GOT3 (cell line): ENCODE data around the gene ELMO2.
"Not testable (repeated sequence)": the region's sequence is repeated elsewhere in the genome, so short reads cannot be mapped to it uniquely, and the experiment has no call there.

ENCODE experiments used
- DNase-seq: peaks from one replicate; lab custom pipeline; 2025; ENCODE audit warnings: mixed read lengths; lab: John Stamatoyannopoulos, UW

ELMO2 gene

DNA sequence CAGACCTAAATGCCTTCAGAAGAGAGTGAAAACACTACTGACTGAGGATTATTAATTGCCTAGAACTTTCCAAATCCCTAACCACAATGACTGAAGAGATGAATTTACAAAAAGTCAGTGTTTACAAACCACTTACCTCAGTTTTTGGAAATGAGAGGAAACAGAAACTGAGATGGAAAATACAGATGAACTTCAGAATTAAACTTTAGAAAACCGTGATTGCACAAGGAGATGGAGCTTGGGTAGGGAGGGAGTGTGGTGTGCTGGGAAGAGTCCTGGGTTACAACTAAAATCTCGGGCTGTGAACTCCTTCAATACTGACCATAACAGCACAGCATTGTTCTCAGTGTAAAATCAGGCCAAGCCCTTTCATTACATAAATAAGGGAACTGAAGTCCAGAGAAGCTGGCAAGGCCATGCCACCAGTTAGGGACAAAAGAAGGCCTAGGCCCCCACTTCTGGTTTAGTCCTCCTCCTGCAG is 4.0 kb downstream of the ELMO2 start:
- DNase-seq: no peak

DNA sequence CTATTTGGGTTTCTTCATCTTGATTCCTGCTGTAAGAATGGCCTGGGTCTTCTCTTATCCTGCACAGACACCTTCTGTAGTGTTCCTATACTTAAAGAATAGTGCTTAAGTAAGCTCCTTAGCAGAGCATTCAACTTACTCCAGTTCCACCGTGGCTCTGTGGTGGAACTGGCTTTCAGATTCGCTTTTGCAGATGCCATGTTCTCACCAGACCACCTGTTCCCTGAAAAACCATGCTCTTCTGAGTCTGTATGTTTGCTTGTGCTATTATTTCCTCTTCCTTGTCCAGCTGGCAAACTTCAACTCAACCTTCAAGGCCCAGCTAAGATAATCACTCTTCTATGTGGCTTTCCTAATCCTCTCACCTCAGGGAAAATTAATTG is 4.9 kb downstream of the ELMO2 start:
- DNase-seq: no peak

DNA sequence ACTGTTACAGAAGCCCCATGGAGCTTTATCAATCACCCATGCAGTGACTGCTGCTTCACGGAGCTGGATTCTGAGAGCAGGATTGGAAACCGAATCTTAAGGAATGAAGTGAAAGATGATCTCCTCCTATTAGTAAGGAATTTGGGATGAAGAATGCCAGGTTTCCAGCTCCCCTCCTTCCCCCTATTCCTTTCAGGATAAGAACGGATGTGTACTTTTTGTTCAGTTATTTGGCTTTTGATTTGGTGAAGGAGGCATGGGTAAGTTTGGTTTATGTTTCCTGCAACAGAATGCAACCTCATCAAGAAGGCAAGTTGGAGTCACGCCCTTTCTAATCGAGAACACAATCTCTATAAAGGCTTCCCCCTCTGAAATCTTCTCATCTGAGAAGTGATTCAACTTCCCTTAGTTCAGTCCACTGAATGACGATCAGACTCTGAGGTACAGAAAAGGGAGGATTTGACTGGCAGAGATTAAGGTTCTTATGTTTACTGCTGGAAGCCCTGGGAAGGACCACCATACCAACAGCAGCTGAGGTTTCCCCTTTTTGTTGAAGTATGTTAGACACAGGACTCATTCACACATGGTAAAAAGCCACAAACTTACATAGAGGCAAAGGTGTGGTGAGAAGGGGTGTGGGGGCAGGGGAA is 5.5 kb downstream of the ELMO2 start:
- DNase-seq: no peak

DNA sequence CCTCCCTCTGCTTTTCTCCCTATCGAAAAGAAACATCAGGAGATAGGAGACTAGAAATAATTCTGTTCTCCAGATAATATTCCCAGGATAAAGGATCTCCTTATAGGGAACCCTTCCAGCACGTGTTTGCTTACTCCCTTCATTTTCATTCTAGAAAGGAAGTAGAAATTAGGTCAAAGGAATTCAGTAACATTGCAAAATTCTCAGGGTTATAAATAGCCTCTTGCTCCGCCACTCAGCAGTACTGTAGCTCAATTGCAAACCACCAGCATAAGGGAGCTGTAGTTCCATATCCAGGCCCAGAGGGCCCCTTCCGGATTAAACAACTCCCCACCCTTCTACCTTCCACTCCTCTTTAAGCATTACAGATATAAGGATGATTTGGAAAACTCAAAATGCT is 6.2 kb downstream of the ELMO2 start:
- no peak for DNase-seq

DNA sequence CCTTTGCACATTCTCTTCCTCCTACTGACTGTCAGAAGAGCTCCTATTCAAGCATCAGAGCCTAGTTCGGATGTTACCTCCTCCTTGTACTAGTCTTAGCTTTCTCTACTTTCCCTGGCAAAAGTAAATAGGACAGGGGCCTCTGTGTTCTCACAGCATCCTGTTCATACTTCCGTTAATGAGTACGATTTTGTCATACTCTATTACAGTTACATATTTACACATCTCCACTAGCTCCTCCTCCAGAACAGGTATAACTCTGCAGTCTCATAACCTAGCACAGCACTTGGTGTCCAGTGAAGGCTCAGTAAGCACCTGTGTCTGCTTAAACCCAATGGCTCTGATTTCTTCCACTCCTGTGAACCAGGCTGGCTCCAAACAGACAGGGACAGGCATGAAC is 7.0 kb downstream of the ELMO2 start:
- DNase-seq: no peak

DNA sequence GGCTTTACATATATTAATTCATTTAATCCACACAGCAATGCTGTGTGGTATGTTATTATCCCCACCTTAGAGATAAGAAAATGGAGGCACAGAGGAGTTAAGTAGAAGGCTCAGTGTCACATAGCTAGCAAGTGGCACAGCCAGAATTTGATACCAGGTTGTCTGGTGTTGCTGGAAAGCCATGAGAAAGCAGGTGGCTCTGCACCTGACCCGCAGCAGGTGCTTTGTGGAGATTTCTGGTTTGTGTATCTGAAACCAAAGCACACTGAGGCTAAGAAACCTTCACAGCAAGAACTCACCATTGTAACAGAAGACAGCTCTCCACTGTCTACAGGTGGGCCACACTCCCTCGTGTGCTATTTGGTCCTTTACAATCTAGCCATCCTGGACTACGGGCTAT is 7.5 kb downstream of the ELMO2 start:
- no peak for DNase-seq

DNA sequence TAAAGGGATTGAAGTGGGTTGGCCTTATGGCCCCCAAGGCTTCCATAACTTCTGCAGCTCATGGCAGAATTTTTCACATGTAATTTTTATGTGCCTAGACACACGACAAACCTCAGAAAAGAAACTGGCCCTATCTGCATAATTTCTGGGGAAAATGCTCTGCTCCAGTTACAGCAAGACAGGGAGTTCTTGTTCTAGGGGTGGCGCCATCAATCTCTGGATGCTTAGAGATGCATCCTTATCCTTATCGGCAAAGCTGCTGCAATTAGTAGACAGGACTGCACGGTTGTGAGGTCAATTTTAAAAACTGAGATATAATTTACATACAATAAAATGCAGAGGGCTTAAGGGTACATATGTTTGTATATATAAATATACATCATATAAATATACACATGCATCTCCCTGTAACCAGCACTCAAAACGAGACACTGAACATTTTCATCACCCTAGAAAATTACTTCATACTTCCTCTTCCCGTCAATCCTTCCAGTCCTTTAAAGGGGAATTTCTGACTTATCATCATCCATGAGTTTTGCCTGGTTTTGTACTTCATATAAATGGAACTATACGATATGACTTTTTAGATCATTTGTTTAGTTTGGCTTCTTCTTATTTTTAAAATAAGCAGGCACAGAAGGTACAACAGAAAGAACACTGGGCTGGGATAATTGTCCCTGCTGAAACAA is 10.2 kb downstream of the ELMO2 start:
- no peak for DNase-seq

DNA sequence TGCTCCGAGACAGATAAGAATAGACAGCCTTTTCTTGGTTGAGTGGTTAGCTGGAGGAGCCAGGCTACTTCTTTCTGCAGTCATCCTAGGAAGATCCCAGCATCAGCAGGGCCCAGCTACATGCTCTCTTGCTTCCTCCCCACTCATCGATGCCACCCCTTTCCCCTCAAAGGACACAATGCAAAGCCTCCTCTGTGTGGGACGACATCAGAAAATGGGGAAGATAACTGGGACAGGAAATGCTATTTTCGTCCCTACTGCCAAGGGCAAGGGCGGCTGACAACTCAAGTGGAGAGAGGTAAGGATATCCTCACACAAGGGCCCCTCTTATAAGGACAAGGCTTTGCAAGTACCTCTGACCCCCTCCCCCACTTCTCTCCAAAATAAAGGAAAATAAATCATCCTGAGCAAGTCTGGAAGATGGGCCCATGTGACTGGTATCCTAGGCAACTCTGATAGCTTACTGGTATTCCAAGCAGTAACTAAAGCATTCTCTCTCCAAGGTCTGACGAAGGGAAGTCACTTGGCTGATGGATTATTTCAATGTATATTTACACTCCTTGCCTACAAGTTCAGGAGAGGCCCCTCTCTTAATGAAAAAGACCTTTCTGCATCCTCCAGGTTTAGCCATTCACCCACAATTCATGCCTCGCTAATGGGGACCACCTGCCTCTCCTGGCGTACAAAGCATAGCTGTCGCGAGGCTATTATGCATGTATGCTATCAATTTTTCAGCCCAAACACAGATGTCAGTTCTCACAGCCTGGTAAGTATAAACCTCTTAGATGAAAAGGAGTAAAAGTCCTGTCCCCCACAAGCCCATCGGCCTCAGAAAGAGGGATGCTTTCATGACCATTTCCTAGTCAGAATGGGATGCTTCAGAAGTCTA is 11.3 kb downstream of the ELMO2 start:
- DNase-seq: no peak

DNA sequence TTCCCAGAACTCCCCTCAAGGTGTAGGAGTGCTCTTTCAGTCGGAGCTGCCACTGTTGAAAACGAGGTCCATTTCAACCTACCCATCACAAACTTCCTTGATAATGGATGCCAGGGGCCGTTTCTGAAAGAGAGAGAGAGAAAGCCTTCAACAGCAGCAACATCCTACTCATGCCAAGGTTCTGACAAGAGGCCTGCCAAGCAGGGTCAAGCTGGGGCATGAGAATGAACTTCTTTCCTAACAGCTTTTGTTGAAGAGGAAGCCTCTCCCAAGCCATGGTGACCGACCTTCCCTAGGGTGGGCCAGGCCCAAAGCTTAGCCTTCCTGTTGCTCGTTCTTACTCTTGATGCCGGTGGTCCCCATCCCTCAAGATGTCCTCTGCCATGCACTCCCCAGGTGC is 12.4 kb downstream of the ELMO2 start:
- DNase-seq: no peak

DNA sequence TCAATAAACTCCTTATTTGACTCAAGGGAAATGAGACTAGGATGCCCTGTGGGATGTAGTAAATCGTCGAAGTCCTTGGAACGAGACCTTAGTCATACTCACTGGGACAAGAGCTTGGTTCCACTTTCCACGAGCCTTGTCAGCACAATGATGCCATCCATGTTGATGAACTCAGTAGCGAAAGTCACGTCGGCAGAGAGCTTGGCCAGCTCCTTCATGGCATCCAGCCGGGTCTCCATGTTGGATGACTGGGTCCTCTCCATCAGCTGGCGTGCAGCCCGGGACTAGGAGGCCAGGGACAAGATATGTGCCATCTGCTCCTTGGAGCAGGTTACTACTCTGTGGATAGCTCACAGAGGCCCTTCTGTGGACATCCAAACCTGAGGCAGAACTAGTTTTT is 17.5 kb downstream of the ELMO2 start:
- no peak for DNase-seq

DNA sequence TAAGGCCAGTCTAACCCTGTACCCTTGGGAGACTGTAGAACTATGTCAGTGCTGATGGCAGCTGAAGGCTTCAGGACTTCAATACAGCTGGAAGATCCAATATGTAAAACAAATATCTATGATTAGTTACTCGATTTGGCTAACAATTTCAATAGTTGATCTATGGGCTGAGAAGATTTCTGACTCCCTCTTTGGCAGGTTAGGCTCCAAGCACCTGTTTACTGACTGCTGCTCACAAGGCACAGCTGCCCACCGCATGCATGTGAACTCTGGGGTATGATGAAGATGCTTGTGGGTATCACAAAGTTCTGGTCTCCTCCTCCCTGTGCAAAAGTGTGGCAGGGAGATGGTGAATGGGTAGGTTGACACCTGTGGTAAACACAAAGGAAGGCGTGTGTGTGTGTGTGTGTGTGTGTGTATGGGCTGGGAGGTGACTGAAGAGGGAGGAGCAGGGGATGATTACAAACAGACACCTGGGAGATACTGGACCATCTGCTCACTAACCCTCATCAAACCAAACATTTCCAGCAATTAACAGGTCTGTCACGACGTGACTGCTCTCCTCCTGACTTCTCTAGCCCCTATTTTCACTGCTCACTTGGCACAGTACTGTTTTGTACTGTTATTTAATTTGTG is 18.1 kb downstream of the ELMO2 start:
- no peak for DNase-seq

DNA sequence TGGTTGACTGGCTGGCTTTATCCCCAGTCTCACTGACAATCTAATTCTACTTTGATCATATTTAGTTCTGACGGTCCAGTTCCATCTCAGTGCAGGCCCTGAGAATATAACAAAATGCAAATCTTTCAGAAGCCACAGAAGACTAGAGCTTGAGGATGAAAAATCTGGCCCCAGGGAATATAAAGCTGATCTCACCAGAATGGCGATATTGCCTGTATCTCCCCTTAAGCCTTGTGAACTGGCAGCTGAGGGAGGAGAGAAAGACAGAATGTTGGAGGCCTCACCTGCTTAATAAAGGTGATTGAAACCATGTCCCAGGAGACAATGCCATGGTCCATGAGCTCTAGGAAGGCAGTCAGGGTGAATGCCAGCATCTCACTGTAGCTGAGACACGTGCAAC is 19.4 kb downstream of the ELMO2 start:
- not testable (repeated sequence) for DNase-seq

DNA sequence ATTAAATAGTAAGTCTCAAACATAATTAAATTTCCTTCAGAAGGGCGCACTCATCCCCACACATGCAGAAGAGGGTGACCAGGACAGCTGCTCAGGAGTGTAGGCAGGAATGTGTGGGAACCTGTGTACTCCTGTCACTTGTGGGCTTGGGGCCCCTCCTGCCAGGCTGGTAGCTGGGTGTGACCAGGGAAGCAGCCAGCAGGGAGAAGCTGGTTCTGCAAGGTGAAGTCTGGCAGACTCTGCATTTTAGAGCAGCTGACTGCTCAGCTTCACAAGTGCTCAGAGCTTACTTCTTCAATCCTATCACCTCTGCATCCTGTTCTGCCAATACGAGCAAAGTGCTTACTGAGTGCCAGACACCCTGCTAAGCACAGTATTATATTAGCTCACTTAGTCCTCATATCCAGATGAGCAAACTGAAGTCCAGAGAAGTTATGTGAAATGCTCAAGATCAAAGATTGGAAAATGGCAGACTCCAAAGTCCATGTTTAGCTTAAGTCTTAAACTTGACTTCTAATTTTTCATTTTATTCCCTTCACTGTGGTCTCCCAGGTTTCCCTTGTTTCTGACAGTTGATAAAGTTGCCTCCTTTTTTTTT is 27.9 kb downstream of the ELMO2 start:
- DNase-seq: no peak

DNA sequence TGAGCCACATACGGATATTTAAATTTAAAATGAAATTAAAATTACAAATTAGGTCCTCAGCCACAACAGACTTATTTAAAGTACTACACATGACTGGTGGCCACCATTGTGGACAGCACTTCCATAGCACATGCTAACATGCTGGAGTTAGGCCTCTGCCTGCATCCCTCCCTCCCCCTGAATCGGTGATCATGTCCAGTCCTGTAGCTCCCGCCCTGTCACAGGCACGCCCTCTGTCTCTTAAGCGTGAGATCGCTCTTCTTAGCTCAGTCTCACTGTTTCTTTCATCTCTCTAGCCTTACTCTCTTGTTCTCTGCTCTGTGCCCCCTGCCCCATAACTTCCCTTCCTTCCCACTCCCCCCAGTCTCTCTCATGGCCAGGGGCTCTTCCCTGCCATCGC is 28.9 kb downstream of the ELMO2 start:
- no peak for DNase-seq

DNA sequence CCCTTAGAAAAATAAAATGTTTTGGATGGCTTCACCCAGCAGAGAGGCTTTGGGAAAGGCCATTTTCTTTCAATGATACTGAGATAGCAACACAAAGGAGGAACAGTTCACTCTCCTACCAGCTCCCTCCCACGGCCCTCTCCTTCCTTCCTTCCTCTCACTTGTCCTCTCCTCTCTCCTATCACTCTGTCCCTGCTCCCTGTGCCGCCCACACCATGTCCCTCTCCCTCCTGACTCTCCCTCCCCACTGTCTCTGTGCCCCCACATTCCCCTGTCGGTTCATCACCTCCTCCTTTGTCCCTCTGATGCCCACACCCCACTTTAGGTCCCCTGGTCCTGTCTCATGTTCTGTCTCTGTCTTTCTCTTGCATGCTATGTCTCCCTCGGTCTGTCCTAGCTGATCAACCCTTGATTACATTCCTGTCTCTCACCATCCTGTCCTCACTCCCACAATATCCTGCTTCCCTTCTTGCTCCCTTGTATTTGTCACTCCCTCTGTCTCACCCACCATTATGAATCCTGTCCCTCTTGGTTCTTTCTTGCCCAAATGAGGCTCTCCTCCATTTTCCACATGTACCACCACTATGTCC is 30.1 kb downstream of the ELMO2 start:
- DNase-seq: no peak

DNA sequence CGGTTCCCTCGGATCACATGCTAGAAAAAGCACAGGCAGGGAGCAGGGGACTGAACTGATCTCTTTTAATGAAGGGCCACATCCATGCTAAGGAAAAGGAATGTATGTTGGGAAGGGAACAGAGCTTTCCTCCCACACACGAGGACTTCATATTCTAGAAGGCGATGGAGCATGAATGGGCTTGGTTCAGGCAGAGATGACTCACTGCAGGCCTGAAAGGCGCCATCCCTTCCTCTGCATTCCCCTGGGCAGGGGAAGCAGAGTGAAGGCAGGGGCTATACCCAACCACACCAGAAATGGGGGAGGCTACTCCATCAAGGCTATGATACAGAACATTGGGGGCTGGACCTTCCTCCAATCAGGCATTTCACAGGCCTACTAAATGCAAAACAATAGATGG is 30.6 kb downstream of the ELMO2 start:
- no peak for DNase-seq

DNA sequence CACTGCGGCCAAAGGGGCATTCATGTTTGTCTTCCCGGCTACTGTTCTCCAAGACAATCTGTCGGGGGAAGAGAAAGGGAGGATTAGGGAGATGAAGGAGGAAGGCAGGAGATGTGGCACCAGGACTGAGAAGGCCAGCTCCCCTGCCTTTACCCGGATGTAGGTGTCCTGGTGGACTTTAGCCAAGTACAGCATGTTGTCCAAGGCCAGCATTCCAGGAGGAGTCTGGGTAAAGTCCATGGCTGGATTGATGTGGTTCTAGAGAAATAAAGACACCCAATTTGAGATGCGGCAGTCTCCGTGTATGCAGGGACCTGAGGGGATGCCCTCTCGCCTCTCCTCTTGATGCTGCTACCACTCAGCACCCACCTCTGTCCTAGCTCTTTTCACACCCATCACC is 32.0 kb downstream of the ELMO2 start:
- no peak for DNase-seq

DNA sequence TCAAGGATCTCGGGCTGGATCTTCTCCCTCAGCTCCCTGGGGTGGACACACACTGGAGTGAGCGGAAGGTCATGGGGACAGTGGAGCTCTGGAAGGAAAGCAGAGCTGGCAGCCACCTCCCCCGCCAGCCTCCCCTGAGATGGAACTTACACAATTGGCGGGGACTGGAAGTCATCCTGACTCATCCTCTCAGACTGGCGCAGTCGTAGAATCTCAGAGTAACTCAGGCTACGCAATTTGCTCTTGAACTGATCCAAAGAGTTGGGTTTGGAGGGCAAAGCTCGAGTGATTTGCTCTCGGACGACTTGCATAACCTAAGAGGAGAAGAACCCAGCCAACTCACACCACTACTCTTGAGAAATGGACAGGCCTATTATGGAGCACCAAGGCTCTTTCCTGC is 34.8 kb downstream of the ELMO2 start:
- no peak for DNase-seq

DNA sequence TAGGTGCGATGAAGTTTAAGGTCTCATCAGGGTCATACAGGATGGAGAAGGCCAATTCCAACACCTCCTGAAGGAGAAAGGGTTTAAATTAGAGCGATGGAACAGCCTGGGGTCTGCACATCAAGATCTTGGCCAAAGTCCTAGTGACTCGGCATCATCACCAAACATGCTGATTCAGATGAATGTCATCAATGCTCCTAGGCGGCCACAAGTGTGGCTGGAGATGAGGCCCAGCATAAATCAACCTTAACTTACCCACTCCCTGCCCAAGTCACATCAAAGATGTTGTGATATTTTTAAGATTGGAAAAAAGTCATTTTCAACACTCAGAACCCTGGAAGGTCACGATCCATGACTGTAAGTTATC is 37.5 kb downstream of the ELMO2 start:
- DNase-seq: no peak

DNA sequence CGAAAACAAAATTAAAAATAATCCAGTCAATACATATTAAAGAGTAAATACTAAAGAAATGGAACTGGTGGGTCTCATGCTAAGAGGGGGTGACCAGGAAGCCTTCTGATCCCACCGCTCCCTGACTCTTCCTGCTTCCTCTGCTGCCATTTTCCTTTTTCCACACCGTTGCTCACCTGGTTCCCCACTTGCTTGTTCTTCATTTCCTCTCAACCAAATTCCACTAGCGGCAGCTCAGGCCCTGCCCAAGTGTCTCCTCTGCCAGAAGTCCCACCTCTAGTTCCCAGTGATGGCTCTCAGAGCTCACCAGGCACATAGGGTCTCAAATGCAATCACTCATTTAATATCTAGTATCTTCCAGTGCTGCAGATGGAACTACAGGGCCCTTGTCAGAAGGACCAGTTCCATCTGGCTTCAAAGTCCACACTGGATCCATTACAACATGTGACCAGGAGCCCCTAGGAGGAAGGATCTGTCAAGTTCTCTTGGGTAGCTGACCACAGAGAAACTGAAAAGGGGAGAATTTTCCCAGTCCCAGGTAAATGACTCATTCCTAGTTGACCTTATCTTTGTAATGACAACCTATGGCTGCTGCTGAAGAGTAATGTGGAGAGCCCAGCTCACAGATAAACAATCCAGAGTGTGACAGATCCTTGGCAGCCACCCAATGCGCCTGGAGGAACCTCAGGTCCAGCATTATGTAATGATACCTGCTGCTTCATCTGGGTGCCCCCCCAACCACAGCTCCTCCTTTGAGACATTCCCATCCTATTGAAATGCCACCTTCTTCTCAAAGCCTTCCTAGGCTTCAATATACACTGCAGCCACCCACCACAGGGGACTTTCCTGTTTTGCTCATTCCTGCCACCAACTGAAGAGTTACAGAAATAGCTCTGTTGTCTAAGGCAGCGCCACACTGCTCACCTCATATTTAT is 38.2 kb downstream of the ELMO2 start:
- no peak for DNase-seq

DNA sequence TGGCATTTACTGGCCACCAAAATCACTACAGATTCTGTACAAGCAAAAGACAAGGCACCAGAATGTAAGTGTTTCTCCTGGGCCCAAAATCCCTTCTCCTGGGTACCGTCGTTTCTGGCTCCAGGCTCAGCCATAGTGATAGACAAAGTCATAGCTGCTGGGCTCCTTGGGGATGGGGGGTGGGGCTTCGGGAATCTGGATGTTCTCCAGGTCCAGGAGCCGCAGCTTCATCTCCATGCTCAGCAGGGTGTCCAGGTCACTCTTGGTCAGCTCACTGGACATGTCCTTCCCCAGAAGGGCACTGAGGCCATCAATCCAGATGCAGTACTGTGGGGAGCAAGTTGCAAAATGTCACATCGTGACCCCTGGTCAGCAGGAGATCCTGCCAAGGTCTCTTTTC is 39.2 kb downstream of the ELMO2 start:
- no peak for DNase-seq
